Adrenal gland (tissue), 5 donors: ENCODE measurements around the gene FAM89A.

Experiments used
- POLR2A ChIP-seq, 2 donors: fragments of 450-650 bp; IDR thresholded peaks; one replicate each; pipeline ENCODE4 v1.6.1; 2017; ENCODE audit warnings: antibody characterized with exemption in 2 of 2, mild to moderate bottlenecking in 2 of 2, moderate library complexity in 1 of 2
- TF ChIP-seq, protein P1 (sequence below), 6 experiments: fragments of 450-650 bp in 4 of 6; fragments of 200-600 bp in 2 of 6; sonication (generic) in 1 of 6; IDR thresholded peaks; 1 replicate in 5 of 6; 2 replicates in 1 of 6; pipeline versions ENCODE4 v1.5.1 to v1.8.0; 2016 to 2021; ENCODE audit warnings: antibody characterized with exemption in 6 of 6, mild to moderate bottlenecking in 2 of 6, moderate library complexity in 1 of 6
- donor health status: DM: no; HTN: no; CAD: no.

DNA sequence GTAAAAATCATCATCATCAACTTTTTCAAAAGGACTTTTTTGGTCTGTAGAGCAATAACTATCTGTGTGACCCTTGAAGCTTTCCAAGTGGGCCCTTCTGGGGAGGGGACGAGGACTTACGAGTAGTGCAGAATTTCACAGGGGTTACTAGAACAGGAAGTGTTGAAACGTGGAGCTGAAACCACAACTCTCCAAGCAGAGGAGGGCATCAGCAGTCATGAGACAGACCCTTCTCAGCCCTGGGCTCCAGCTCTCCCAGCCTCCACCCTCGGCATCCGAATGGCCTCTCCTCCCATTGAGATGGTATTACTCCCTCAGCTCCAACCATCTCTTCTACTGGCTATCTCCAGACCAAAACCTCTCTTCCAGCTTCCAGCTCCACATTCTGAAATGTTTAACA lies 3.6 kb downstream of the FAM89A start:
- TF ChIP-seq, protein P1, sequence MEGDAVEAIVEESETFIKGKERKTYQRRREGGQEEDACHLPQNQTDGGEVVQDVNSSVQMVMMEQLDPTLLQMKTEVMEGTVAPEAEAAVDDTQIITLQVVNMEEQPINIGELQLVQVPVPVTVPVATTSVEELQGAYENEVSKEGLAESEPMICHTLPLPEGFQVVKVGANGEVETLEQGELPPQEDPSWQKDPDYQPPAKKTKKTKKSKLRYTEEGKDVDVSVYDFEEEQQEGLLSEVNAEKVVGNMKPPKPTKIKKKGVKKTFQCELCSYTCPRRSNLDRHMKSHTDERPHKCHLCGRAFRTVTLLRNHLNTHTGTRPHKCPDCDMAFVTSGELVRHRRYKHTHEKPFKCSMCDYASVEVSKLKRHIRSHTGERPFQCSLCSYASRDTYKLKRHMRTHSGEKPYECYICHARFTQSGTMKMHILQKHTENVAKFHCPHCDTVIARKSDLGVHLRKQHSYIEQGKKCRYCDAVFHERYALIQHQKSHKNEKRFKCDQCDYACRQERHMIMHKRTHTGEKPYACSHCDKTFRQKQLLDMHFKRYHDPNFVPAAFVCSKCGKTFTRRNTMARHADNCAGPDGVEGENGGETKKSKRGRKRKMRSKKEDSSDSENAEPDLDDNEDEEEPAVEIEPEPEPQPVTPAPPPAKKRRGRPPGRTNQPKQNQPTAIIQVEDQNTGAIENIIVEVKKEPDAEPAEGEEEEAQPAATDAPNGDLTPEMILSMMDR (IDR thresholded peaks at IDR 0.05) = no peak
- TF ChIP-seq POLR2A (IDR thresholded peaks at IDR 0.05) = no peak
